HG03175 (cell line): ENCODE measurements around the gene GATA3.
A peak's percentile ranks its signal among the peaks of the same experiment; 100 is the strongest.
"Not testable (repeated sequence)": the region's sequence is repeated elsewhere in the genome, so short reads cannot be mapped to it uniquely, and the experiment has no call there.

ENCODE experiments used
- ATAC-seq: cut with Tn5 transposase; IDR thresholded peaks from one replicate; pipeline ENCODE4 v1.9.1; 2021; ENCODE audit warnings: mild to moderate bottlenecking, moderate library complexity; ENCODE audit not compliant: unreplicated experiment

The GATA3 gene

DNA sequence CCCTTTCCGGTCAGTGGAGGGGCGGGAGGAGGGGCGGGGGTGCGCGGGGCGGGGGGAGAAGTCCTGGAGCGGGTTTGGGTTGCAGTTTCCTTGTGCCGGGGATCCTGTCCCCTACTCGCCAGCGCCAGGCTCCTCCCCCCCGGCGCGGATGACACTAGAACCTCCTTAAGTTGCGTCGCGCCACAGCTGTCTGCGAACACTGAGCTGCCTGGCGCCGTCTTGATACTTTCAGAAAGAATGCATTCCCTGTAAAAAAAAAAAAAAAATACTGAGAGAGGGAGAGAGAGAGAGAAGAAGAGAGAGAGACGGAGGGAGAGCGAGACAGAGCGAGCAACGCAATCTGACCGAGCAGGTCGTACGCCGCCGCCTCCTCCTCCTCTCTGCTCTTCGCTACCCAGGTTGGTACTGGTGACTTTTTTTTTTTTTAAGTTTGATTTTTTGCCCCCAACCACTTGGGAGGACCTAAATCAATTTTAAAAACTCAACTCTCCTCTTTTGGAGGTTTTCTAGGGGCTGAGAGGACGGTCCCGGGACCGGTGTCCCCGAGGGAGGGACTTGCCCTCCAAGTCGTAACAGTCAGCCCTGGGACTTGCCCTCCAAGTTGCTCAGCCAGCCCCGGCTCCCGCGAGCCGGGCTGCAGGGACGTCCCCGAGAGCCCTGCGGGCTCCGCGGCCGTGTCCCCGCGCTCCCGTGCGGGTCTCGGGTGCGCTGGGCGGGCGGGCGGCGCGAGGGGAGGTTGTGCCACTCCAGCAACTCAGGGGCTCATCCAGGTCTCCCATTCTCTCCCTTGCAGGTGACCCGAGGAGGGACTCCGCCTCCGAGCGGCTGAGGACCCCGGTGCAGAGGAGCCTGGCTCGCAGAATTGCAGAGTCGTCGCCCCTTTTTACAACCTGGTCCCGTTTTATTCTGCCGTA is at the start of gene GATA3:
Gene GATA3, plus strand, starts transcription at position 195 of the 914 bp plus-strand sequence. CDS start 968 bp downstream, outside the sequence.
- ATAC-seq, result peak; percentile 32

DNA sequence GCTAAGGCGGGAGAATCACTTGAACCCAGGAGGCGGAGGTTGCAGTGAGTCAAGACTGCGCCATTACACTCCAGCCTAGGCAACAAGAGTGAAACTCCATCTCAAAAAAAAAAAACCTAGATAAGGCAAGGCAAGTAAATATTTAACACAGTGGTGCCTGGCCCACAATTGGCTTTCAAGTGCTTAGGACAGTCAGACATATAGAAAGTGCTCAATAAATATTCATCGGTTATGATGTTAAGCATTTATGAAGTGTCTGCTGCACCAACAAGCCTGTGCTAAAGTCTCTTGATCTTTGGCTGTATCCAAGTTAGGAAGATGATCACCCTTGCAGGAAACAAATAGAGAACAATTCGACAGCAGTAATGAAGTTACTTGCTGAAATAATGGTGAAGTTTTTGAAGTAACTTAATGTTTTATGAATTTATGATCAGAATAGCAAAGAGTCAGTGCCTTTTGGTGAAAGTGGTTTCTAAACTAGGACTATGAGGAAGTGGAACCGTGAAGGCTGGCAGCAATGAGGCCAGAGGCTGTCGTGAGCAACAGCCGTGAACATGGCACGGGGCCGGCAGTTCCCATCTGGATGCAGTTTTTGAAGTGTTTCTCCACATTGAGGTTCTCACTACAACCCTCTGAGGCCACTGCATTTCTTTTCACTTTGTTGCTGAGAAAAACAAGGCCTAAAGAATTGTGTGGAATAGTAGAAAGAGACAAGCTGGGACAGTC is 48.1 kb upstream of the GATA3 start:
- peak; percentile 82 for ATAC-seq

DNA sequence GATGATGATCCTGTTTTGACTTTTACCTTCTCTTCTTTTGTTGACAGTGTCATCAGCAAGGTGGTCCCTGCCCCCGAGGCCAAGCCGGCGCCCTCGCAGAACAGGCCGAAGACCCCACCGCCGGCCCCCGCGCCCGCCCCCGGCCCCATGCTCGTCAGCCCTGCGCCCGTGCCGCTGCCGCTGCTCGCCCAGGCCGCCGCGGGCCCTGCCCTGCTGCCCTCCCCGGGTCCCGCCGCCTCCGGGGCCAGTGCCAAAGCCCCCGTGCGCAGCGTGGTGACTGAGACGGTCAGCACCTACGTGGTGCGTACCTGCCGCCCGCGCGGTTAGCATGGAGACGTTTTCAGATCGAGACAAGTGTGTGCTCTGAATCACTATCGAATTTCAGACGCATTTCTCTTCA is 45.5 kb upstream of the GATA3 start:
- no peak for ATAC-seq

DNA sequence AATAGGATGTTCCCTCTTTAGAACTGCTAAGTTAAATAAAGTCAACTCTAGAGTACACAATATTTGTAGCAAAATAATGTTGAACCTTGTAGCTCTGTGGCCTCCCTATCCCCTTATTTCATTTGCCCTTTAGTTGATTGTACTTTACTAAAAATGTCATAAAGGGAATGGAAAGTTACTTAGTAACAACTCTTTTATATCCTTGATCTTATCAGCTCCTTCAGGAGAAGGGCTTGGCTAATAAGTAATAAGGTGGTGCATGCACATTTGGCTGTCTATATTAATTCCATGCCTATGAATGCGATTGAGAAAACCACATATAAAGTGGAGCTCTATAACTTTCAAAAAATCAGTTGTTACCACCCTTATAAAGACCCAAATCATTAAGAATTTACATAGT is 41.5 kb upstream of the GATA3 start:
- no peak for ATAC-seq

DNA sequence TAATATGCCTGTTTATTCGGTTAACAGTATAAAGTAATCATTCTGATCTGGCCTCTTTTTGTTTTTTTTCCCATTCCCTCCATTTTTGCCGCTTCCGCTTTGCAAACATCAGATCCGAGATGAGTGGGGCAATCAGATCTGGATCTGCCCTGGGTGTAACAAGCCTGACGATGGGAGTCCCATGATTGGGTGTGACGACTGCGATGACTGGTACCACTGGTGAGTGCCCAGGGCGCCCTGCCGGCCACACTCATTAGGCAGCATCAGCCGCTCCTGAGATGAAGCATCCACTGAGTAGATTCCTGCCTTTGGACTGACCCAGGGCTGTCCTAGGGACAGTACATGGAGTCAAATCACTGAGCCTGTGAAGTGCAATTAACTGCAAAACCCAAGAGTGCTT is 40.9 kb upstream of the GATA3 start:
- no peak for ATAC-seq

DNA sequence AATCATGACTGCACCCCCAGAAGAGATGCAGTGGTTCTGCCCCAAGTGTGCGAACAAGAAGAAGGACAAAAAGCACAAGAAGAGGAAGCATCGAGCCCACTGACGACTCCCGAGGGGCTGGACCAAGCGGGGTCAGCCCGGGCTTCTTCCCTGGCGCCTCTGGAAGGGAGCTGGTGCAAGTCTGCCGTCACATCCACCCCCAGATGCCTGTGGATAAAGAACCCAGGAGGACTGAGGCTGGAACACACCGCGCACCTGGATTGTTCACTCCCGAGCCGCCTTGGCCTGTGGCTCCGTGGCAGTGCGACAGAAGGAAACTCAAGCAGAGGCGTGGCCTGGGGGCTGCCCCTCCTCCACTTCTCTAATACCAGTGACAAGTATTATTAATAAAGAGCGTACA is 39.8 kb upstream of the GATA3 start:
- ATAC-seq, result no peak

DNA sequence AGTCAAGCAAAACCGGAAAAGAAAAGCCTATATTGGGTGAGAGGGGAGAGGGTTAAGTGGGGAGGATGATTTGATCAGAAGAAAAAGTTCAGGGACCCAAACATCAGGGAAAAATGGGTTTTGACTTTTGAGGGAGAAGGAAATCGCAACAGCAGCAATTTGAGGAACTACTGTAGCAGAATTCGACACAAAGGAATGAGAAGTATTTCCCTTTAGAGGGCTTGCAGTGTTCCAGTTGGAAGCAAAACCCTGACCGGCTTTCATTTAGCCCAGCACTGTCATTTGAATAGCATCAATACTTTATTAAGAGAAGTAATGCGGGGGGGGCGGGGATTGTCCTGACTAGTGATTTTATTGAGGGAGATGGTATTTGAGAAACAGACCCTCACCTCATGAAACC is 37.2 kb upstream of the GATA3 start:
- no peak for ATAC-seq

DNA sequence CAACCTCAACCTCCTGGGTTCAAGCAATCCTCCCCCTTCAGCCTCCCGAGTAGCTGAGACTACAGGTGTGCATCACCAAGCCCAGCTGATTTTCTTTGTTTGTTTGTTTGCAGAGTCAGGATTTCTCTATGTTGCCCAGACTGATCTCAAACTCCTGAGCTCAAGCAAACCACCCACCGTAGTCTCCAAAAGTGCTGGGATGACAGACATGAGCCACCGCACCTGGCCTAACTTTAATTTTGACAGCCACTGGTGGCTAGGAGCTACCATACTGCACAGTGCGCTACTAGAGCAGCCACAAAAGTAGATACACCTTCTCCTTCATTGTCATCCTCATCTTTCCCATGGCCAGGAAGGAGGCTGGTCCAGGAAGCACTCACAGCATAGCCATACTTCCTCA is 31.2 kb upstream of the GATA3 start:
- no peak for ATAC-seq

DNA sequence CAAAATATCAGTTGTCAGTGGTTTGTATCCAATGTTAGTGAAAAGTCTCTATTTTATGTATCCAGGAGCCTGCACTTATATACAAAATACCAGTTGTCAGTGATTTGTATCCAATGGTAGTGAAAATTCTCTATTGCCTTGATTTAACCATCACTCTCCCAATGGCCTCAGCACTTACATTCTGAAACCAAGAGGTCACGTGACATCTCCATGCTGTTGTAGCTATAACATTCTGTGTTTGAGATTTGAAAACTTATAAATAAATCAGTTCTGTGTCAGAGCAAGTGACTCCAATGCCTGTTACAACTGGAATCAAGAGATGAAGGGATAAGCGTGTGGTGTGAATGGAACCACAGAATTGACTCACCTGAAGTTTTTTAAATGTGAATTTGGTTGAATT is 30.6 kb upstream of the GATA3 start:
- no peak for ATAC-seq

DNA sequence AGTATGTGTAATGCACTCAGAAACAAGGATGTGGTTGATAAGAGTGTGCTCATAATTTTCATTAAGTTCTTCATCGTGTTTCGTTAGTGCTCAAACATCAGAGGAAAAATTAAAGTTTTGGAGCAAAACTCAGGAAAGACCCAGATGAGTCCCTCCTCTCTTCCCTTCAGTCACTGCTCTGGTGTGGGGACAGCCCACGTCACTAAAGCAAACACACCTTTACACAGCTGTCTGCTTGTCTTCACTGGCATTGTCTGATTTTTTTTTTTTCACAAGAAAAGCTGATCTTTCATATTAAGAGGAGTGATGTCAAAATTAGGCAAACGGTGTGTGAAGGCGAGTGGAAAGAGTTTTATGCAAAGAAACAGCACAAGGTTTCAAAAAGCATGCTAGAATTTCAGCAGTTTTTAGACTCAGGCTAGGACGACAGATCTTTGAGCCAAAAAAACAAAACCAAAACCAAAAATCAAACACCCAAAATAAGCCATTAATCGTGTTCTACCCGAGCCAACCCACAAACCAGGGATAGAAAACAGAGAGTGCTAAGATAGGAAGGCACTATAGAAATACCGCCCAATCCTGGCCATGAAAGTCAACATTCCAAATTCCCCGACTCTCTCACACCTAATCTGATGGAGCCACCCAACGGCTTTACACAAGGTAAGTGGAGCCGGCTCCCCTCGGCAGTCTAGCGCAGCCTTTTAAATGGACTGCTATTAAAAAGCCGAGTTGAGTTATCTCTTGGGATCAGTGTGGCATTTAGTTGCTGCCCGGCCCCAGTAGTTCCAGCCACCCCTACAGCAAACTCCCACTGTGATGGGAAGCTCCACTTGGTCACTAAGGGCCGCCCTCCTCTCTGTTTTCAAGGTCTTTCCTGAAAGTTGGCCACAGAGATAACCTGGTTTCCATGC is 27.9 kb upstream of the GATA3 start:
- no peak for ATAC-seq

DNA sequence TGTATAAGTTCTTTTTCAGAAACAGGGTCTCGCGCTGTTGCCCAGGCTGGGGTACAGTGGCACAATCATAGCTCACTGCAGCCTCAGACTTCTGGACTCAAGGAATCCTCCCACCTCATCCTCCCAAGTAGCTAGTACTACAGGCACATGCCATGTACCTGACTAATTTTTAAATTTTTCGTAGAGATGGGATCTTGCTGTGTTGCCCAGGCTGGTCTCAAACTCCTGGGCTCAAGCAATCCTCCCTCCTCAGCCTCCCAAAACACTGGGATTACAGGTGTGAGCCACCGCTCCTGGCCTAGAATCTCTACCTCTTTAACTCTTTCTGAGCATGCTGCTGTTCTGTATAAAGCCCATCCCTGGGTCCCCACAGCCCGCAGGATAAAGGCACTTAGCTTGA is 23.3 kb upstream of the GATA3 start:
- not testable (repeated sequence) for ATAC-seq

DNA sequence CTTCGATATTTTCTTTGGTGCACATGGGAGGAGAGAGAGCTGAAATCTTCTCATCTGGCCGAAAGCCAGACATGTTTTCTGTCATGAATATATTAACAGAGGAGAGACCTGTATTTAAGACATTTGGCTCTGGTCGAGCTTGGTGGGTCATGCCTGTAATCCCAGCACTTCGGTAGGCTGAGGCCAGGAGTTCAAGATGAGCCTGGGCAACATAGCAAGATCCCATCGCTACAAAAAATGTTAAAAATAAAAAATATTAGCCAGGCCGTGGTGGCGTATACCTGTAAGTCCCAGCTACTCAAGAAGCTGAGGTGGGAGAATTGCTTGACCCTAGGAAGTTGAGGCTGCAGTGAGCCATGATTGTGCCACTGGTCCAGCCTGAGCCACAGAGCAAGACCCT is 21.9 kb upstream of the GATA3 start:
- no peak for ATAC-seq

DNA sequence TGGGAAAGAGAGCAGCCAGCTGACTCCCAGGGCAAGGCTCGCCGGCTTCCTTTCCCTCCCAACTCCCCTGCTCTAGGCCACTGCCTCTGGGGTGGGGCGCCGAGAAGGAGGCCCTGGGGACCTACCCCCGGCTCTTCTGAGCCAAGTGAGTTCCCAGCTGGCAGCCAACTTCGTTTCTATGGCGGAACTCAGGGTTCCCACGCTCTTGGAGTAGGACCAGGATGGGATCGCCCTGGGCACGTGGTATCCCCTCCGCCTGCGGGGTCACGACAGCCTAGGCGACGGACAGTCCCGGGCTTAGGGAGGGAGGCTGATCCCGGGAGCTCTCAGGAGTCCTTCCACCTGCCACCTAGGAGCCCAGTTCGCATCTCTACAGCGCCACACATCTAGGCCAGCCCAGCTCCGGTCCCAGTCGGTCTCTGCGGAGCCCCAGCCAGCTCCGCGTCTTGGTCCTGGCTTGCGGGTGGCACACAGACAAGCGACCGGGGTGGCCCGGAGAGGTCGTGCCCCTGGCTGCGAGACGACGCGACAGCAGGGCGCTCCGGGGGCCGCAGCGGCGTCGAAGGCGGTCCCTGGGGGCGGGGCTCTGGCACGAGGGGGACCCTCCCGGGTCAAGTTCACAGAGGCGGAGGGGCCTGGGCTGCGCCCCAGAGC is 20.5 kb upstream of the GATA3 start:
- ATAC-seq, result no peak

DNA sequence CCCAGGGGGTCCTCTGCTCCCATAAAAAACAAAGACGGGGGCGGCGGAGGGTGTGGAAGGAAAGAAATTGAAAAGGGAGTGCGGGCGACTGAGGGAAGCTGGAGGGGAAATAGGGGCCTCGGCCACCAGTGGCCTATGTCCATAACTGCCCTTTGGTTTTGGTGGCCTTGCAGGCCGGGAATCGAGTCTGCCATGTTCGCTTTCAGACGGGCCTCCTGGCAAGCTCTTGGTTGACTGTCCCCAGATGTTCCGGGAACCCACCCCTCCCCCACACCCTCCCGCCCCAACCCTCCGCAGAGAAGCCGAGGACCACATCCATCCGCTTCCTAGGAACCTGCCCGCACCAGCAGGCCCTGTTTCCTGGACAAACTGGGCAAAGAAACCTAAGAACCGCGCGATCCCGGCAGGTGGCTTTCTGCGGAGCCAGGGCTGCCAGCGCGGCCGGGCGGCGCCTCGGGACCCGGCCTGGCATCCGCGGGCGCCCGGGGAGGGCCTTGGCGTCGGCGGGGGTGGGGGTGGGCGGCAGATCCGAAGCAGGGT is 20.0 kb upstream of the GATA3 start:
- ATAC-seq, result no peak

DNA sequence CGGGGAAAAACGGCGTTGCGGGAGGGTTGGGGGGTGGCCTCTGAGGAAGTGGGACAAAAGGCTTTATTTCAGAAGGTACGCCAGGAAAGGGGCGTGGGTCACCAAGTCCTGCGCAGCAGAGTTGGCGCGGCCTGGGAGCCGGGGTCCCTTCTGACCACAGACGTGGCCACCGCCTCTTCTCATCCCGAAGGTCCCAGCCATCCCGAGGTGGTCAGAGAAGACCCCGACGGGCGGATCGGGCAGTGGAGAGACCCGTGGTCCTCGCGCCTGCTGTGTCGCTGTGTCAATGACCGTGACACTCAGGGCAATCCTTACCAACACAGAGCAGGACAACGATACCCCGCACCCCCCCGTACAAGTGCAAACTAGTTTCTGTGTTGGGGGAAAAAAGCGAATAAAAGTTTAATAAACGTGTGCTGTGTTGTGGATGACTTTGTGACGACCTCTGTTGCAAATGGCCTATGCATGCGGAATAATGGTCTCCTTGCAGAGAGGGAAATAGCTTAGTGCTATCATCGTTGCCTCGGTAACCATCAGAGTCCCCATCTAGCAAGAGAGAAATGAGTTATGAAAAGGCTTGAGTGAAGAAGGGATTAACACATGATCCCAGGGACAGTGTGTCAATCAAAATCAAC is 19.4 kb upstream of the GATA3 start:
- ATAC-seq, result no peak

DNA sequence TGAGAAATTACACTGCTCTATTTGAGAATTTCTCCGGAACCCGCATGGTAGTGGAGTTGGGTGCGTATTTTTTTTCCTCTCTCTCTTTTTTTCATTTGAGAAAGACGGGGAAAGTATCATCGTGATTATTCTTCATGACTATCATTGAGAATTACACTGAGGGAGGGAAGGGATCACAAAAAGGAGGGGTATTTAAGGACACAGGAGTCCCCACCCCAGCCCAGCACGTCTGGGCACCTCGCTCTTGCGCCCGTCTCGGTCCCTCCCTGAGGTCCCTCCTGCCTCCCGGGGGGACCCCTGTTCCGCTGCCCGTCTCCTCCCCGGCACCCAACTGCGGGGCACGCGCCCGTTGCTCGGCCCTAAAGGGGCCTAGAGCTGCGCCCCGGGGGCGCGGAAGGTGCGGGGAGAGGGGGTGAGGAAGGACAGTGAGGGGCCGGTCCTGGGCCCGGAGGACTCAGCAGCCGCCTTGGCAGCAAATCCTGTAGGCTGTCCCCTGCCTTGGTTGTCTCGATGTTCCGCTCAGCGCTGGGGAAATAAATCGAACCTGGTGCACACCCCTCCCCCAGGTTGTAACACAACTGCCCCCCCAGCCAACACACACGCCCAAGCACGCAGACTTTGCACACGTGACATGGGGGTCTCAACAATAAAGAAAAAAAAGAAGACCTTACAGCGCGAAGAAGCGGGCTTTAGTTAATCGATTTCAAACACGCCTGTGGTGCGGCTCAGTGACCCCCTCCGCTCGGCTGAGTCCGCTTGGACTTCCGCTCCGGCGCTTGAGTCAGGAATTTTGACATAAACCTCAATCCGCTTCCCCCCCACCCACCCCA is 18.6 kb upstream of the GATA3 start:
- no peak for ATAC-seq

DNA sequence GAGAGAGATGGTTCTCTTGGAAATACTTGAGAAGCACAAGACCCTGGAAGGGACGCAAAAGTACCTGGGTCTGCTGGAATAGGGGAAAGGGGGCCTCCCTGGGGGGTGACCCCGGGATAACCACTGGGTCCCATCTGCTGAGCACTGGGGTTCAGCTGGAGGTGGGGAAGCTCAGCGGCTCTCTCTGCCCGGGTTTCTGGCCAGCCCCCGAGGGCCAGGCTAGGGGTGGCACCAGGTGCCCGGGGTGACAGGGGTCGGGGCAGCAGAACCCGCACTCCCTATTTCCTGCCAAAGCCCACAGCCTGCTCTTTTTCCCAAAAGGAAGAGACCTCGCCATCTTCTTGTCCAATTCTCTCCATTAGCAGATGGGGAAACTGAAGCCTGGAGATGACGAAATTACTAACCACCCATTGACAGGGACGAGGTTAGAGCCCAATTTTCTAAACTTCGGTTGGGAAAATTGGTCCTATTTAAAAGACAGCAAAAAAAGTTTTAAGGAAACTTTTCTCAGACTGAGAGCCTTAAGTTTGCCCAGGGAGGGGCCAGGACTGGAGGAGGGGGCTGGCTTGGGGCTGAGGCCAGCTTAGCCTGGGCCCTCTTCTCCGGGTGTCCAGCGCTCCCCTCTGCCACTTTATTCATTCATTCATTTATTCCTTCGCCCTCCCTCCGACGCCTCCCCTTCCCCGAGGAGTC is 17.8 kb upstream of the GATA3 start:
- ATAC-seq, result no peak

DNA sequence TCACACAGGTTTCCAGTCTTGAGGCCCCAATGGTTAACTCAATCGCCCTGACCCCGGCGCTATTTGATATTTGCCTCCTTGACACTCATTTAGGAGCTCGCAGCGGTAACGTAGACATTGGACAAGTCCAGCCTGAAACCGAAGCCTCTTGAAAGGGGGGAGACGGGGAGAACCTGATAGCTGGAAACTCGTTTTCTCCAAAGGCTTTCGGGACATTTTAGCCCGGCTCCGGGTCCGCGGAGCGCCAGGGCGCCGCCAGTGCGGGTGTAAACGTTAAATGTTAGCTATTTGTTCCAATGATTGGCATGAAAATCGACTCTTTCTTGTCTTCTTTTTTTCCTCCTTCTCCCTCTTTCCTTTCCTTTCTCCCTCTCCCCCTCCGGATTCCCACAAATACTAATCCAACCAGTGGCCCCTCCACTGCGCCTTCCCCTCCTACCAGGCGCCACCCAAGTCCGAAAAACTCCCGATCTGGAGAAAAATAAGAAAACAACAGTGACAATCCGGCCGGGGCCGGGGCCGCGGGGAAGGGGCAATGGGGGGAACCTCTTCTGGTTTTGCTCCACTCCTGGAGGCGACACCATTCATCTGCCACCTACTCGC is 17.2 kb upstream of the GATA3 start:
- ATAC-seq, result no peak
